Activated naive CD8-positive, alpha-beta T cell treated with anti-CD3 and anti-CD28 coated beads, Interleukin-2, amount 50 U/mL, for 24 hours (primary cell): Measurements from ENCODE around the gene TACC2.

Source experiments
- ATAC-seq: fragments of 150-1000 bp; cut with Tn5 transposase; one replicate; pipeline ENCODE4 v1.10.0; 2021
- DNase-seq: peaks from one replicate; pipeline ENCODE4 v3.0.0; 2021
- H3K27ac Mint-ChIP-seq: one replicate; pipeline ENCODE4 v1.8.0; 2021; ENCODE audit warnings: mild to moderate bottlenecking, mixed read lengths
- H3K27me3 Mint-ChIP-seq: one replicate; pipeline ENCODE4 v1.8.0; 2021; ENCODE audit warnings: mixed read lengths
- H3K36me3 Mint-ChIP-seq: one replicate; pipeline ENCODE4 v1.8.0; 2021; ENCODE audit warnings: low read depth, mixed read lengths
- H3K4me1 Mint-ChIP-seq: one replicate; pipeline ENCODE4 v1.8.0; 2021; ENCODE audit warnings: mixed read lengths
- H3K4me3 Mint-ChIP-seq: one replicate; pipeline ENCODE4 v1.8.0; 2021; ENCODE audit warnings: mild to moderate bottlenecking, moderate library complexity, mixed read lengths
- H3K9me3 Mint-ChIP-seq: one replicate; pipeline ENCODE4 v1.8.0; 2021; ENCODE audit warnings: mixed read lengths

TACC2 gene

DNA sequence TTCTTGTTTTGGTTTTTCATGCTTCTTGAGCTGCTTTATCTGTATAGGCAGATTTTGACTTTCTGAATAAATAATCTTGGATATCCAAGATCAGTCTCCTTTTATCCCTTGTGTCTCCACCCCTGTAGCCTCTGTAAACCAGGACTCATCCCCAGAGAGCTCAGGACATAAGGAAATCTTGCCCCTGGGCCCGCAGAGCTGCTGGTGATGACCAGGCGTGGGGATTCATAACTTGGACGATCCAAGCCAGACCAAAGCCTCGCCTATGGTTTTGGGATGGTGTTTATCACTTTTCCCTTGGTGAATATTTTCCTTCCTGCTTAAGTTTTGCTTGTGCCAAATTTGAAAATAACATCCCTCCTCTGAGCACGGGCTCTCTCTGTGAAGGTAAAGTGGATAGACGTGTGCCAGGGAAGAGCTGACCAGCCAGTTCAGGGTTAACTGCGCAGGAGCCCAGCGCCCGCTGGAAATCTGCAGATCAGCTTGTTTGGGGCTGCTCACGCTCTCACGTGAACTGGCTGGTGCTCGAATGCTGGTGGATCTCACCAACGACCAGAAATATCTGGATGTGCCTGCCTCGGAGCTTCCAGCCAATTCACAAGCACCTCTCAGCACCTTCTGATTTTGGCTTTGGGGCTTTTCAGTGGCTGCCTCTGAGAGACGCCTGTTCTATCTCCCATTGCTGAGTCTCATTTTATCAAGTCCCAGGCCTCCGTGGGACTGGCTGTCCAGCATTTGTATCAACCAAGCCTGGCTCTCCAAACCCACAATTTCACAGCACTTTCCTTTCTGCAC is 150.1 kb downstream of the TACC2 start:
- Mint-ChIP-seq H3K4me1 (no peaks in the 10 kb centered on the region), H3K4me3 (no peak overlapping the region), H3K27ac (no peak overlapping the region), H3K27me3 (peaks cover 4% of the 10 kb centered on the region), H3K9me3 (no peaks in the 10 kb centered on the region), H3K36me3 (no peaks in the 10 kb centered on the region)
- no peak for ATAC-seq
- no peak for DNase-seq

DNA sequence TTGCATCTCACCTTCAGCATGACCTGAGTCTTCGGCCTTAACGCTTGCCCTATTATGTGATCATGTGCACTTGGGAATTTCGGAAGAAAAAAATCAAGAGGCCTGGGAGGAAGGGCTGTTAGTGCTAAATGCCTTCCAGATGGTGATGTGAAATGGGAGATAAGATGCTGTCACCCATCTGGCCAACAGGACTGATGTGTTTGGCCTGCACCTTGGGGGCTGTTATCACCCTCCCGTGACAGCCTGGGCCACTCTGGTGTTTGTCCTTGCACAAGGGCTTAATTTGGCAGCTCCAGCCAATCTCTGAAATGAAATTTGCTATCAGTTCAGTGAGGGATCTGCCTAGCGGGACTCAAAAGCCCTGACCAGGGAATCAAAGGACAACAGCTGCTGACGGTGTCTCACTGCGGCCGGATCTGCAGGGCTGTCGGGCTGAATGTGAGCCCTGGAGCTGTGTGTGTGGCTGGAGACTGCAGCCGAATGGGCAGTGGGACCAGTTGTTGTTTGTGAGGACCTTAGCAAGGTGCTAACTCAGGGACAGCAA is 150.7 kb downstream of the TACC2 start:
- Mint-ChIP-seq H3K4me1 (no peaks in the 10 kb centered on the region), H3K36me3 (no peaks in the 10 kb centered on the region), H3K27me3 (peaks cover 4% of the 10 kb centered on the region), H3K4me3 (no peak overlapping the region), H3K27ac (no peak overlapping the region), H3K9me3 (no peaks in the 10 kb centered on the region)
- DNase-seq: no peak
- no peak for ATAC-seq

DNA sequence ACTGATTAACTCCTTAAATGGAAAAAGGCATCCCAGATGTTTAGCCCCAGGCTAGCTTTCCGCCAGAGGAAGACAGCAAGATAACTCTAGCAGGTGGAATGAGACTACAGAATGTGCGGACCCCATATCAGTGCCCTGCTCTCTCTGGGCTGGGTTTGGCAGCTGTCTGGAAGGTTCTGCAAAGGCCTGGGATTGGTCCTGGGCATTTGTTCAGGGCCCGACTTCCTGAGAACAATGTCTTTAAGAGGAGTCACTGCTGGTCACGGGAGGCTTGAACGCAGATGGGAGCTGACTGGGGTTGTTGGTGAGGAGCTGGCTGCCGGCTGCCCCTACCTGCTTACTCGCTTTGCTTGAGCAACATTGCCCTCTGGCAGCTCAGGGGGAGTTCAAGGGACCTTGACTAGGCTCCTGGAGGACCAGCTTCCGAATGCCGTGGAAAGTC is 151.5 kb downstream of the TACC2 start:
- peaks cover 4% of the 10 kb centered on the region for H3K27me3 Mint-ChIP-seq
- H3K9me3 Mint-ChIP-seq: peaks cover 5% of the 10 kb centered on the region
- no peaks in the 10 kb centered on the region for H3K4me1 Mint-ChIP-seq
- DNase-seq: no peak
- H3K36me3 Mint-ChIP-seq: no peaks in the 10 kb centered on the region
- no peak overlapping the region for H3K4me3 Mint-ChIP-seq
- no peak overlapping the region for H3K27ac Mint-ChIP-seq
- ATAC-seq: no peak

DNA sequence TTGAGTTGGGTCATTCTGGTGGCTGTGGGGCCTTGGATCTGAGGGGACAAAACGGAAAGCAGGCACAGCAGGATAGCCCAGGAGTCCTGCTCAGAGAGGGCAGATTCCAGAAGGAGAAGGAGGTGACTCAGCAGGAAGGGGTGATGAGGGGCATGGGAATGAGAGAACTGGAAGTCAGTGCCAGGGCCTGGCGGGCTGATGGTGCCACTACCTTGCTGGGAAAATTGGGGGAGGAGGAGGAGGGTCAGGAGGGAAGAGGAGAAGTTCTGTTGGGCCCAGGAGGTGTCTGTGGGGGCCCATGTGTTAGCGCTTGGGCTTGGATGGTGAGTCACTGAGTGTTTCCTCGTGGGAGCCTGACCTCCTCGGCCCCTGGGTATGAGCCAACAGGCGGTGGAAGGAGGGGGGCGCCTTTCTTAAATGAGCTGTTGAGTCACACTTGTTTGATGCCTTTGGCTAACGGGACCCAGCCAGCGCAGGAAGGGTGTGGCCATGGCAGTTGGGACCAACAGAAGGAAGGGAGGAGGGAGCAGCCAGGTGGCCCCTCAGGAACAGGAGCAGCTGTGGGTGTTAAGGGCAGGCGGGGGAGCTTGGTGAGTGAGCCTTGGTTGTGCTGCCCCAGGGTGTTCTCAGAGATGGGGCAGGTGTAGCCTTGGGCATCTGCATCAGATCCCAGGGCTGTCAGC is 152.1 kb downstream of the TACC2 start:
- Mint-ChIP-seq H3K27ac (no peak overlapping the region), H3K4me3 (no peak overlapping the region), H3K9me3 (peaks cover 5% of the 10 kb centered on the region), H3K36me3 (no peaks in the 10 kb centered on the region), H3K27me3 (peaks cover 4% of the 10 kb centered on the region), H3K4me1 (no peaks in the 10 kb centered on the region)
- DNase-seq (no peak), ATAC-seq (no peak)

DNA sequence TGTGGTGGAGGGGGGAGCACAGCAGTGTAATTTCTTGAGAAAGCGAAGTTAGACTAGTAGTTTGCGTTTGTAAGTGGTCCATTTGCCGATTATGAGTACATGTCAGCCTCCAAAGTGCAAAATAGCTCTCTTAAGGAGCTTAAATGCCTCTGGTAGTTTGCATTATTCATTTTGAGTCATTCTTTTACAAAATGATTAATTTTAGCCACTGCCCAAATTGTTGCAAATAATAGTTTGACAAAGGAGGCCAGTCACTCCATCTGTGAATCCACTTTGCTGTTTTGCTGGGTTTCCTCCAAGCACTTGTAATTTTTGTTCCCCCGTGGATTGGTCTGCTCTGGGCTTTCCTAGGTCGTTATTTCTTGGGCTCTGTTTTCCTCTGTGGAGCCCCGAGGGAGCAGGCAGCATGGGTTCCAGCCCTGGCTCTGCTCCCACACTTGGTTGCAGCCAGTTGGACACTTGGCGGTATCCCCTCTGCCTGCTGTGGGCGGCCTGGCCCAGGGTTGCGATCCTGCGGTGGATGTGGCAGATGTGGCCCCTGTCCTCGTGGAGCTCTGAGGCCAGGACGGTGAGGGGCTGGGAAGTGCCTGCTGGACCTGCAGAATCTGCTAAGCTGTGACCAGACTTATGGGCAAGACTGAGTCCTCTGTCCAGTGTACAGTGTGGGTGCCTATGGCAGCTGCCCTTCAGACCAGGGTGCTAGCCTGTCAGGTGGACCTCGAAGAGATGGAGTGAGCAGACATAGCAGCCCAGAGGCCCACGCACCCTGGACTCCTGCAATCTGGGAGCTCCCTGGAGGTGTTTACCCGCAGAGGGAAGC is 153.1 kb downstream of the TACC2 start:
- H3K4me3 Mint-ChIP-seq: no peak overlapping the region
- no peaks in the 10 kb centered on the region for H3K36me3 Mint-ChIP-seq
- no peak overlapping the region for H3K27ac Mint-ChIP-seq

DNA sequence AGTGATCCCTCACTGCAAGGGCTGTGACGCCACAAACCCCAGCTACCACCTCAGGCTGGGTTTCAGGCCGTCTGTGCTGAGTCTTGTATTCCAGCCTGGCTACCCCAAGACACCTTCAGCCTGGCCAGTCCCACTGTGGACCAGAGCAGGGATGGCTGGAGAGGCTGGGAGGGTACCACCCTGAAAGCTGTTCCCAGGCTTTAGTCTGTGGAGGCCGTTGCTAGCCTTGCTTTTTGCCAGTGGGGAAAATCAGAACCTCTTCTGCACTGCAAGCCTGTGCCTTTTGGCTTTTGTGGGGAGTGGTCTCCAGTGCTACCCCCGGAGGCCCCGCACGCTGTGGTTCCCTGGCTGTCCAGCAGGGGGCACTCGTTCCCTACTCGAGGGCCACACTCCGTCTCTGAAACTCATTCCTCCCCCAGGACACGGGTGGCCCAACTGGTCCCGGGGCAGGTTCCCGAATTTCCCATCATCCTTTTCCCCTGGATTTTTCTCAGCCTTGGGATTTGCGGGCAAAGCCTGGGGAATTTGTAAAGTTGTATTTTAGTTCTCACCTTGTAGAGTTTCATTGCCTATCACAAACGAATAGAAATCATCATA is 153.8 kb downstream of the TACC2 start:
- H3K27me3 Mint-ChIP-seq: peaks cover 4% of the 10 kb centered on the region
- H3K36me3 Mint-ChIP-seq: no peaks in the 10 kb centered on the region
- no peak overlapping the region for H3K4me3 Mint-ChIP-seq
- H3K9me3 Mint-ChIP-seq: peaks cover 5% of the 10 kb centered on the region
- ATAC-seq: no peak
- no peak overlapping the region for H3K27ac Mint-ChIP-seq
- DNase-seq: peak; percentile 40
- no peaks in the 10 kb centered on the region for H3K4me1 Mint-ChIP-seq

More for the DNA sequence above, 153.1 kb downstream of the TACC2 start:
- Mint-ChIP-seq H3K4me1 (no peaks in the 10 kb centered on the region), H3K9me3 (peaks cover 5% of the 10 kb centered on the region), H3K27me3 (peaks cover 4% of the 10 kb centered on the region)
- ATAC-seq (no peak), DNase-seq (no peak)

DNA sequence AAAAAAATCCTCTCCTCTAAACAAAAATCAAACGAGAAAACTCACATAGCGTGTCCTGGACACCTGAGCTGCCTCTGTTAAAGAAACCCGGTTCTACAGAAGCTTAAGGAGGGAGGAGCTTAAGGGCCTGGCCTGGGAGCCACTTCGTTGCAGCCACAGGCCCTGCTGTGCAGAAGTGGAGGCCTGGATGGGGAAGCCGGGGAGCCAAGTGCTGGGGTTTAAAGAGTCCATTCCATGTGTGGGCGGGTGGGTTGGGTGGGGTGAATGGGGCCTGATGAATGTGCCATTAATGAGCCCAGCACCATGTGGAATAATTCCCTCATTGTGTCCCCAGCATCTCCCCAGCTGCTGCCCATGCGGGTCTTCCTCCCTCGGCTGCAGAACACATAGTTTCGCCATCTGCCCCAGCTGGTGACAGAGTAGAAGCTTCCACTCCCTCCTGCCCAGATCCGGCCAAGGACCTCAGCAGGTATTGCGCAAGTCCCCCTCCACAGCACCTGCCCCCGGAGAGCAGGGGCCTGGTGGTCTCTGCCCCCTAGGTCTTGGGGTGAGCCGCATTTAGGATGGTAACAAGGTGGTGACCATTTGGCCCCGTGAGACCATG is 154.4 kb downstream of the TACC2 start:
- Mint-ChIP-seq H3K27ac (no peak overlapping the region), H3K4me3 (no peak overlapping the region), H3K9me3 (peaks cover 5% of the 10 kb centered on the region), H3K27me3 (peaks cover 4% of the 10 kb centered on the region), H3K36me3 (no peaks in the 10 kb centered on the region), H3K4me1 (no peaks in the 10 kb centered on the region)
- ATAC-seq (no peak), DNase-seq (no peak)

DNA sequence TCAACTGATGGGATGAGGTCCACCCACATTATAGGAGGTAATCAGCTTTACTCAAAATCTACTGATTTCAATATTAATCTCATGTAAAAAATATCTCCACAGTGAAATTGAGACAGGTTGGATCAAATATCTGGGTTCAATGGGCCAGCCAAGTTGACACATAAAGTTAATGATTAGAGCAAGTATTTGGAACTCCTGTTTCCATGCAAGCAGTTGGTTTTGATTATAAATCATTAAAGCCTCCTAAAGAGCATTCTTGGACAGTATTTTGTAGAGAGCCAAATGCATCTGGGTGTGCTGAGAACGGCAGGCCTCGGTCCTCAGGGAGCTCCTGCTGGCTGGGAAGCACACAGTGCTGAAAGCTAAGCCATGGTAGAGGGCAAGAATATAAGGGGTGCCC is 155.2 kb downstream of the TACC2 start:
- no peak overlapping the region for H3K27ac Mint-ChIP-seq
- H3K27me3 Mint-ChIP-seq: peaks cover 4% of the 10 kb centered on the region
- no peak overlapping the region for H3K4me3 Mint-ChIP-seq
- H3K36me3 Mint-ChIP-seq: no peaks in the 10 kb centered on the region
- H3K9me3 Mint-ChIP-seq: peaks cover 5% of the 10 kb centered on the region
- no peak for ATAC-seq
- no peaks in the 10 kb centered on the region for H3K4me1 Mint-ChIP-seq
- no peak for DNase-seq

DNA sequence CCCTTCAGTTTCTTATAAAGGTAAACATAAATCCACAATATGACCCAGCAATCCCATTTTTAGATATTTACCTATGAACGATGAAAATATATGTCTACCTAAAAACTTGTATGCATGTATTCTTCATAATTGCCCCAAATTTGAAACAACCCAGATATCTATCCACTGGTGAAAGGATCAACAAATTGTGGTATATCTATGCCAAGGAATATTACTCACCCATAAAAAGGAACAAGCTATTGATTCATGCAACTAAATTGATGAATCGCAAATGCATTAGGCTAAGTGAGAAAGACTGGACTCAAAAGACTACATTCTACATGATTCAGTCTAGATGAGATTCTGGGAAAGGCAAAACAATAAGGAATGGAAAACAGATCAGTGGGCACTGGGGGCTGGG is 156.2 kb downstream of the TACC2 start:
- no peaks in the 10 kb centered on the region for H3K4me1 Mint-ChIP-seq
- H3K9me3 Mint-ChIP-seq: peaks cover 5% of the 10 kb centered on the region
- no peak for ATAC-seq
- peaks cover 4% of the 10 kb centered on the region for H3K27me3 Mint-ChIP-seq
- no peak for DNase-seq
- H3K27ac Mint-ChIP-seq: no peak overlapping the region
- H3K4me3 Mint-ChIP-seq: no peak overlapping the region
- no peaks in the 10 kb centered on the region for H3K36me3 Mint-ChIP-seq

DNA sequence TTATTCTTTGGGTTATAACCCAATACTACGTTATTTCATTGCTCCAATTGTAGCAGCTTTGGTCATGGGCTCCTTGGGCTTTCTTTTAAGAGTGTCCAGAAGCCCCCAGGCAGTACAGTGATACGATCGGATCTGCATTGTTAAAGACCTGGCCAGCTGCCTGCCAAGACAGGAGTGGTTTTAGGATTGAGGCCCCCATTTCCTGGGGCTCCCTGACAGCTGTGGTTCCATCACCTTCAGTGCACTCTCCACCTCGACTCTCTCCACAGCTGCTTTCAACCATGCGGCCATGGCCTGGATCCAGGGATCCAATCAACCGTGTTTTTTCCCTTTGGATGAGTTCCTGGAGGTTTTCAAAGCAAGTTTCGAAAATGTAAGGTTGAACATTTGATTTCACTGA is 158.7 kb downstream of the TACC2 start:
- Mint-ChIP-seq H3K27ac (no peak overlapping the region), H3K4me1 (no peaks in the 10 kb centered on the region), H3K27me3 (peaks cover 2% of the 10 kb centered on the region), H3K9me3 (peaks cover 5% of the 10 kb centered on the region), H3K4me3 (no peak overlapping the region), H3K36me3 (no peaks in the 10 kb centered on the region)
- ATAC-seq (no peak), DNase-seq (no peak)

DNA sequence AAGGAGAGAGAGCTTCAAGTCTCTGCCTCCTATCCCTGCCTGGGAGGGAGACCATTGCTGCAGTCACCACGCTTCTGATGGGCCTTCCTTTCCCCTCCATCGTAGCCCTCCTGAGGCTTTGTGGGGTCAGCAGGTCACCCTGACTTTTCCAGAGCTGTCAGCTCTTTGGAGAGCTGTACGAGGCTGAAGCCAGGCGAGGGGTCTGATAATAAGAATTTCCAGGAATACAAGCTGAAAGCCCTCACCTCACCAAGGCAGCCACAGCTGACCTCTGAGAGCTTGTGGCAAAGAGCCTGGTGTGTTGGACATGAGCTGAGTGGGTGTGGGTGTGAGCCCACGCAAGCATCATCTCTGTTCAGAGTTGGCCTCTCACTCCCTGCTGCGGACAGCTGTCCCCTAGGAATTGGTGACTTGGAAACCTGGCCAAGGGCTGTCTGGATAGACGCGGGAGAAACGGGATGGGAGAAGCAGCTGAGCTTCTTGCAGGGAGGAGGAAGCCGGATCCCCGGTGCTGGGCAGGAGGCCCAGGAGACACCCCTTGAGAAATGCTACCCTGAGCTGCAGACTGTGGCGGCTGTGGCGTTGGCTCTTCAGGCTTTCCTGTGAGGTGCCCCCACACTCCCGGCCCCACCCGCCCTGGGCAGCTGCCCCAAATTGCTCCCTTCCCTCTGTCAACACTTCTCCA is 160.1 kb downstream of the TACC2 start:
- H3K27ac Mint-ChIP-seq: no peak overlapping the region
- H3K36me3 Mint-ChIP-seq: no peaks in the 10 kb centered on the region
- no peak overlapping the region for H3K4me3 Mint-ChIP-seq
- peaks cover 5% of the 10 kb centered on the region for H3K9me3 Mint-ChIP-seq
- DNase-seq: no peak
- no peaks in the 10 kb centered on the region for H3K4me1 Mint-ChIP-seq
- ATAC-seq: no peak
- H3K27me3 Mint-ChIP-seq: no peaks in the 10 kb centered on the region

DNA sequence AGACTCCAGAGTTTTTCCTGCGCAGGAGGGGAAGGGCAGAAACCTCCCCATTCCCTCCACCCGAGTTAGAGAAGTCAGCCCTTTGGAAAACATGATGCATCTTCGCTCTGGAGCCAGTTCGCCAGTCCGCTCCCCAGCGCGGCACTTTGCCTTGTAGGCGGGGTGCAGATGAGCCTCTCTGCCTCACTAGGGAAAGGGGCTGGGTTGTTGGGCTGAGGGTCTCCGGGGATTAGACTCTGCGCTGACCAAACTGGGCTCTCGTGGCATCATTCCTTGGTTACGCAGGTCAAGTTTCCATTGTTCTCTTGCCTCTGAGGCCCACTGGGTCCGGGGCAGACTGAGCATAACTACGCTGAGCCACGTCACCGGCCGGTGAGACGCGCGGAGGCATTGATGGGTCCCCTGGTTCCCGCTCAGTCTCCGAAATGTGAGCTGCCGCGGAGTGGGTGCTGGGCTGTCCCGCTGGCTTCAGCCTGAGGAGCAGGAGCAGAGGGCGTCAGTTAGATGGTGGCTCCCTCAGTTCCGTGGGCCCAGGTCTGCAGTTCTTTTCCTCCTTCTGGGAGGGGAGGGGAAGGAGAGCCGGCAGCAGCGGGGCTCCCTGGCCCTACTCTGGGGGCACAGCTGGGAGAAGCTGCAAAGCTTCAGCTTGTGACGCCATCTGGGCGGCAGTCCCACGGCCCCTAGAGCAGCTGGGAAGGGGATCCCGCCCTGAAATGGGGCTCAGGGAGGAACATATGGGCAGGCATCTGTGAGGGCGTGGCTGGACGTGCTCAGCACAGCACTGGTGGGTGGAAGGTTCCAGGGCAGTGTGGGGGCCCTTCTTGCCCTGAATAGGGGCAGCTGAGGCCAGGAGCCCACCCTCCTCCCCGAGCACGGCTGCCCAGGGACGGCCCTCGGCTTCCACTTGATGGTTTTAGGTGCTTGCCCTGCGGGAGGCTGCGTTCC is 160.9 kb downstream of the TACC2 start:
- H3K27me3 Mint-ChIP-seq: no peaks in the 10 kb centered on the region
- no peak overlapping the region for H3K4me3 Mint-ChIP-seq
- H3K4me1 Mint-ChIP-seq: no peaks in the 10 kb centered on the region
- H3K36me3 Mint-ChIP-seq: no peaks in the 10 kb centered on the region
- H3K27ac Mint-ChIP-seq: no peak overlapping the region
- ATAC-seq (no peak), DNase-seq (no peak)
- peaks cover 5% of the 10 kb centered on the region for H3K9me3 Mint-ChIP-seq
